Naive thymus-derived CD8-positive, alpha-beta T cell (primary cell): Measurements from ENCODE around the gene COMMD6. TPM values are rescaled to one million over a fixed set of nuclear protein-coding genes. Genes with fewer than 3 reads are reported as not detected.

ENCODE experiments used
- ATAC-seq, 2 donors: fragments of 150-1000 bp; cut with Tn5 transposase in 1 of 2; sonication (Bioruptor Pico), chemical (Tn5 transposase) in 1 of 2; 1 replicate in 1 of 2; 2 replicates in 1 of 2; pipeline ENCODE4 v1.10.0; 2021; ENCODE audit warnings: mild to moderate bottlenecking in 2 of 2, moderate library complexity in 2 of 2
- POLR2A ChIA-PET: fragments of 350-600 bp; sonication (Branson Sonifier 250); formaldehyde crosslinking; loops from one replicate; lab custom pipeline; 2021; ENCODE audit warnings: antibody characterized with exemption; lab: Charles Lee
- DNase-seq, 10 donors: peaks; one replicate each; pipeline versions ENCODE4 v3.0.0 to v3.0.0-alpha.2; 2020 to 2022
- H3K27ac Mint-ChIP-seq, 10 donors: one replicate each; pipeline ENCODE4 v1.8.0; 2020 to 2022; ENCODE audit warnings: mild to moderate bottlenecking in 10 of 10, mixed read lengths in 10 of 10, moderate library complexity in 4 of 10, inconsistent platforms in 1 of 10
- H3K27me3 Mint-ChIP-seq, 5 donors: one replicate each; pipeline ENCODE4 v1.8.0; 2021 to 2022; ENCODE audit warnings: mixed read lengths in 5 of 5
- H3K36me3 Mint-ChIP-seq, 3 donors: one replicate each; pipeline ENCODE4 v1.8.0; 2020 to 2022; ENCODE audit warnings: mixed read lengths in 3 of 3, mild to moderate bottlenecking in 2 of 3, inconsistent platforms in 1 of 3
- H3K4me1 Mint-ChIP-seq, 4 donors: one replicate each; pipeline ENCODE4 v1.8.0; 2021 to 2022; ENCODE audit warnings: mixed read lengths in 4 of 4
- H3K4me3 Mint-ChIP-seq, 10 donors: one replicate each; pipeline ENCODE4 v1.8.0; 2020 to 2022; ENCODE audit warnings: mild to moderate bottlenecking in 10 of 10, mixed read lengths in 10 of 10, moderate library complexity in 6 of 10, inconsistent platforms in 1 of 10
- H3K9me3 Mint-ChIP-seq, 9 donors: one replicate each; pipeline ENCODE4 v1.8.0; 2020 to 2022; ENCODE audit warnings: mixed read lengths in 9 of 9, mild to moderate bottlenecking in 3 of 9, inconsistent platforms in 1 of 9, moderate library complexity in 1 of 9
- polyA plus RNA-seq, 3 donors: library from polyadenylated mRNA; unstranded; fragments of 300-500 nt; fragmentation: Illumina TruSeq; gene quantifications; one replicate each; pipeline ENCODE4 v1.2.3, GENCODE V29; 2021
- total RNA-seq, 8 experiments: library from RNA in 2 of 8; stranded (reverse) in 2 of 8; gene quantifications; one replicate each; pipeline ENCODE4 v1.2.3 and lab custom pipeline; 2021 to 2026

The COMMD6 gene
- total and polyA plus RNA-seq, 5 experiments from 2014 or later, result 231 to 838 (median 627) TPM

DNA sequence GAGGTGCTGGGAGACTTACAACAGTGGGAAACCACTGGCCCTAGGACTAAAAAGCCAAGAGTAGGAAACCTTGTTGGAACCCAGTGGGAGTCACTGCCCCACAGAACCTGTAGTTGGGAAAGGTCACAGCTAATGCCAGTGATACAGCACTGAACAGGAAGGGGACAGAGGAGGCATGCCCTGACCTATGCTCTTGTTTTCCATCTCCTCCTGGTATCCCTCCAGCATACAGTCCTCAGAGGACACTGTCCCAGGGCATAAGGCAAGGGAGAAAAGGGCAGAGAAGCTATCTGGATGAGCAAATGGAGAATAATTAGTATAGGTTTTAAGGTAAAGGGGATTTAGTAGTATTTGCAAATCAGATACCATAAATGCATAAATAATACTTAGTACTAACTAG lies 44.5 kb downstream of the COMMD6 start:
- POLR2A ChIA-PET, result no interaction called here
- DNase-seq (no peak), ATAC-seq (no peak)
- Mint-ChIP-seq H3K36me3 (no peaks in the 10 kb centered on the region), H3K27me3 (peaks cover under 1 to 15% (median 4%) of the 10 kb centered on the region in 5 donors), H3K4me3 (no peak overlapping the region), H3K4me1 (peaks cover 0 to 5% (median 0%) of the 10 kb centered on the region in 4 donors), H3K9me3 (no peaks in the 10 kb centered on the region), H3K27ac (no peak overlapping the region)

DNA sequence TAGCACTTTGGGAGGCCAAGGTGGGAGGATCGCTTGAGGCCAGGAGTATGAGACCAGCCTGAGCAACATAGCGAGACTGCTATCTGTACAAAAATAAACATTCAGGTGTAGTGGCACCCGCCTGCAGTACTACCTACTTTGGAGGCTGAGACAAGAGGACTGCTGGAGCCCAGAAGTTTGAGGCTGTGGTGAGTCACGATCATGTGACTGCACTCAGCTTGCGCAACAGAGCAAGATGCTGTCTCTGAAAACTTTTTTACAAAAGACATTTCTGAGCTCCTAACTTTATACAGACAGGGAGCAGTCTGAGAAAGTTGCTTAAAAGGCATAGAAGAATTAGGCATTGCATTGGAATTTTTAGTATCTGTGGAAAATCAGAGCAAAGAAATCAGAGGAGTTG lies 45.3 kb downstream of the COMMD6 start:
- DNase-seq, result no peak
- H3K36me3 Mint-ChIP-seq, result no peaks in the 10 kb centered on the region
- no peak for ATAC-seq
- no peaks in the 10 kb centered on the region for H3K9me3 Mint-ChIP-seq
- H3K27ac Mint-ChIP-seq, result no peak overlapping the region
- H3K4me1 Mint-ChIP-seq, result peaks cover 0 to 5% (median 0%) of the 10 kb centered on the region in 4 donors
- peaks cover 7 to 17% (median 10%) of the 10 kb centered on the region in 5 donors for H3K27me3 Mint-ChIP-seq
- H3K4me3 Mint-ChIP-seq, result no peak overlapping the region
- POLR2A ChIA-PET, result no interaction called here

DNA sequence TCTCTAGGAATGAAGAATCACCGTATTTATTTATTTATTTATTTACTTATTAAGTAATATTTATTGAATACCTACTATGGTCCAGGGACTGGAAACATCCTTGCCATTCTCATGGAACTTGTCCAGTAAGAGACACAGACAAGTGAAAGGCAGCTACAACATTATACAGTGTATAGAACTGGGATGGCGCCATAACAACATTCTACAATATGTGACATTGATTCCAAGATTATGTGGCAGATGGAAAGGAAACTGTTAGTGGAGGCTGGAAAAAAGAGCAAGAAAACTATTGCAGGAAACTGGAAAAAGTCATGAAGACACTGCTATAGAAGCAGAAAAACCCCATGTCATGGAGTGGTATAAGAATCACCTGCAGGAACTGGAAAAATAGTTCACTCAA lies 46.3 kb downstream of the COMMD6 start:
- Mint-ChIP-seq H3K4me3 (no peak overlapping the region), H3K36me3 (no peaks in the 10 kb centered on the region), H3K27ac (no peak overlapping the region), H3K9me3 (no peaks in the 10 kb centered on the region), H3K27me3 (peaks cover 14 to 23% (median 18%) of the 10 kb centered on the region in 5 donors), H3K4me1 (peaks cover 0 to 11% (median 0%) of the 10 kb centered on the region in 4 donors)
- no peak for DNase-seq
- POLR2A ChIA-PET, result no interaction called here
- no peak for ATAC-seq

DNA sequence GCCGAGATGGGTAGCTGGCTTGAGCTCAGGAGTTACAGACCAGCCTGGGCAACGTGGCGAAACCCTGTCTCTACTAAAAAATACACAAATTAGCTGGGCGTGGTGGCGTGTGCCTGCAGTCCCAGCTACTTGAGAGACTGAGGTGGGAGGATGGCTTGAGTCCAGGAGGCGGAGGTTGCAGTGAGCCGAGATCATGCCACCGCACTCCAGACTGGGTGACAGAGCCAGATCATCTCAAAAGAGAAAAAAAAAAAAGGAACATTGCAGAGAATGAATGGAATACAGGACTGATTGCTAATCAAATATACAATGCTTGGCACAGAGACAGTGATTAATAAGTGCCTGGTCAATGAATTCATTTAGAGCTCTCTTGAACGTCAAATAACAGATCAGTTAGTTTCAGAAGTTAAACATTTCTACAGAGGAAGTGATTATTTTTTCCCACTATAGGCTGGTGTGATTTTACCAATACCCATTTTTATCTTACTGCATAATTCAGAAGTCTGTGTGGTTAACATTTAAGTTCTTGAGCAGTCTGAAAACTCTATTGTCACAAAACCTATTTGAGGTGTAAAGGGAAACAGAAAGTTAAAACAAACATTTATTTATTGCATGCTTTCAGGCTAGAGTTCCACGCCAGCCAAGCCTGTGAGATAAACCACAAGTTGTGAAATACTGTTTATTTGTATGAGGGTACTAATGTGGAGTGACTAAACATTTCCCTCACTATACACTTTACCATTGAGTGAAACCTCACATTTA lies 48.0 kb downstream of the COMMD6 start:
- no peaks in the 10 kb centered on the region for H3K9me3 Mint-ChIP-seq
- no peak for ATAC-seq
- no peak for DNase-seq
- H3K27ac Mint-ChIP-seq, result peak overlapping the region in 2 of 10 donors; percentile 11 to 18
- peak overlapping the region in 2 of 10 donors; percentile 24 to 40 for H3K4me3 Mint-ChIP-seq
- peaks cover 0 to 5% (median 0%) of the 10 kb centered on the region in 3 donors for H3K36me3 Mint-ChIP-seq
- H3K4me1 Mint-ChIP-seq, result peaks cover 0 to 11% (median 0%) of the 10 kb centered on the region in 4 donors
- POLR2A ChIA-PET, result no interaction called here
- peaks cover 23 to 38% (median 33%) of the 10 kb centered on the region in 5 donors for H3K27me3 Mint-ChIP-seq

DNA sequence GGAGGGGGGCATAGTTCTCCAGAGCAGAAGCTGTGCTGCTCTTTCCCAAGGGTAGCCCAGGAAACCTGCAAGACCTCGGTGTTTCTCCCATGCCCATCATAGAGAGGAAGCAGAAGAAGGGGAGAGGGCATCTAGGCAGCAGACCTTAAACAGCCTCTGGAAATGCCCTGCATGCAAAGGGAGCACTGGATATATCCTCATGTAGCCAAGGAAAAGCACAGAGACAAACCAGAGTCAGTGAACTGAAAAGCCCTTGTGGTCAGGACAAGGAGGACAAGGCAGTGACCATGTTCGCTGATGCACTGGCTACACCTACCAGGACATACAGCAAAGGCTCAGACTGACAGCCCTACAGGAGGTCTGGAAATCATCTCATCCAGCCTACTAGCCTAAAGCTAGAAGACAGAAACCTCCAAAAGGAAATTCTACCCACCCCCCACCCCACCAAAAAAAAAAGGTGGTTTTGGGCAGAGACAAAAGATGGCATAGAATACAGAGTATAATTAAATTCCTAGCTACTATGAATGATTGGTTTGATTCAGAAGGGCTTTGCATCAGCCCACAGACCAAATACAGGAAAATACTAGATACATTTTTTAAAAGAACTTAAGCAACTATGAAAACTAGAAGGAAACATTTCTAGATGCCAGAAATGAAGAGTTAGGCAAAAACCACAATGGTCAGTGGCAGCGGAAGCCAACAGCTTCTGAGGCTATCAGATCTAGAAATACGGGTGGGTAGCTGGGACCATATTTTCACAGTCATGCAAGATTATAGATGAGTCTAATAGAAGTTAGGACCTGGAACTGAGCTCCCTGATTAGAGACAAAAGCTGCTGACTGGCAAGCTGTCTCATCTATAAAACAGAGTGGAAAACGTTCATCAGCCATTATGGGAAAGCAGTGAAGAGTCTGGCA lies 51.2 kb downstream of the COMMD6 start:
- H3K4me1 Mint-ChIP-seq, result peaks cover 3 to 17% (median 6%) of the 10 kb centered on the region in 4 donors
- H3K4me3 Mint-ChIP-seq, result no peak overlapping the region
- H3K27ac Mint-ChIP-seq, result no peak overlapping the region
- no peaks in the 10 kb centered on the region for H3K9me3 Mint-ChIP-seq
- no peak for ATAC-seq
- peaks cover 25 to 64% (median 50%) of the 10 kb centered on the region in 5 donors for H3K27me3 Mint-ChIP-seq
- DNase-seq, result no peak
- peaks cover 0 to 5% (median 2%) of the 10 kb centered on the region in 3 donors for H3K36me3 Mint-ChIP-seq
- POLR2A ChIA-PET, result no interaction called here

DNA sequence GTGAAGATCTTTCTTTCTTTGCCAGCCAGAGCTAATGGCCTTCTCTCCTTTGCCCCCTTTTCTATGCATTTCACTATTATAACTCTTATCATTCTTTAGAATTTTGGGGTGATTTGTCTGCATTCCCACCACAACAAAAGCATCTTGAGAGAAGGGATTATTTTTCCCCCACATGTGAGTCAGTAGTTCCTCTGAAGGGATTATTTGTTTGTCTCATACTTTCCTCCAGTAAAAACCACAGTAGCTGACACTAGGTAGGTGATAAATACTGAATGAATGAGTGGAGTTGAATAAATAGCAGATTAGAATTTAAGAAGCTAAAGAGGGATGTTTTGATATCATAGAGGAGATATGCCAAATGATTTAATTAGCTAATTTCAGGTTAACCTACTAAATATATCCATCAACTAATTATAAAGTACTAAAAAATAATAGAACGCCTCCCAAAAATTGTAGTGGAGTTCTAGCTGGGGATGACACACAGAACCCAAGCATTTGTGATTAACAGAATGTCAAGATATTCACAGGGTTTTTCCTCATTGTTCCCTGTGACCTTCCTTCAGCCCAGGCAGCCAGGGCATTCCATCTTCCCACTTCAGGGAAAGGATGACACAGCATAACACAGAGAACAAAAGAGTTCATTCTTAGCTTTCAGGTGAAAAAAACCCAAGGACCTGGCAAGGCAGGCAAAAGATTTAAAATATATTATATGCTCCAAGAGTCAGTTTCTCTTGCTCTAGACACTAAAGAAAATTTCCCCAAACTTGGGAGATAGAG lies 52.2 kb downstream of the COMMD6 start:
- POLR2A ChIA-PET, result no interaction called here
- H3K36me3 Mint-ChIP-seq, result peaks cover 0 to 5% (median 2%) of the 10 kb centered on the region in 3 donors
- peaks cover 7 to 22% (median 14%) of the 10 kb centered on the region in 4 donors for H3K4me1 Mint-ChIP-seq
- no peak for ATAC-seq
- peaks cover 28 to 64% (median 54%) of the 10 kb centered on the region in 5 donors for H3K27me3 Mint-ChIP-seq
- no peak overlapping the region for H3K27ac Mint-ChIP-seq
- peak overlapping the region in 1 of 10 donors; percentile 26 for H3K4me3 Mint-ChIP-seq
- H3K9me3 Mint-ChIP-seq, result no peaks in the 10 kb centered on the region
- DNase-seq, result no peak

DNA sequence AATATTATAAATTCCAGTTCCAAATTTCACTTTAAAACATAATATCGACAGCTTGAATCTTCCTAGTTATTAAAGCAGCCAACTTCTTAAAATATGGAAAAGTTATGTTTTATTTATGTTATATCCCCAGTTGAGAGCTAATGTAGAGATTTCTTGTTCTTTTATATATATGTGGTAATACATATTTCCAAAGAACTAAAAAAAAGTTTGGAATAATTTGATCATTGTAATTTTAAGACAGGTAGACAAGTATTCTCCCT lies 54.9 kb downstream of the COMMD6 start:
- Mint-ChIP-seq H3K4me1 (peaks cover 7 to 21% (median 14%) of the 10 kb centered on the region in 4 donors), H3K4me3 (peak overlapping the region; percentile 88 to 100 (median 94)), H3K36me3 (peaks cover 0 to 5% (median 2%) of the 10 kb centered on the region in 3 donors), H3K27ac (peak overlapping the region in 1 of 10 donors; percentile 21), H3K27me3 (peaks cover 39 to 82% (median 72%) of the 10 kb centered on the region in 5 donors), H3K9me3 (no peaks in the 10 kb centered on the region)
- POLR2A ChIA-PET, result no interaction called here
- ATAC-seq, result no peak
- DNase-seq, result no peak

DNA sequence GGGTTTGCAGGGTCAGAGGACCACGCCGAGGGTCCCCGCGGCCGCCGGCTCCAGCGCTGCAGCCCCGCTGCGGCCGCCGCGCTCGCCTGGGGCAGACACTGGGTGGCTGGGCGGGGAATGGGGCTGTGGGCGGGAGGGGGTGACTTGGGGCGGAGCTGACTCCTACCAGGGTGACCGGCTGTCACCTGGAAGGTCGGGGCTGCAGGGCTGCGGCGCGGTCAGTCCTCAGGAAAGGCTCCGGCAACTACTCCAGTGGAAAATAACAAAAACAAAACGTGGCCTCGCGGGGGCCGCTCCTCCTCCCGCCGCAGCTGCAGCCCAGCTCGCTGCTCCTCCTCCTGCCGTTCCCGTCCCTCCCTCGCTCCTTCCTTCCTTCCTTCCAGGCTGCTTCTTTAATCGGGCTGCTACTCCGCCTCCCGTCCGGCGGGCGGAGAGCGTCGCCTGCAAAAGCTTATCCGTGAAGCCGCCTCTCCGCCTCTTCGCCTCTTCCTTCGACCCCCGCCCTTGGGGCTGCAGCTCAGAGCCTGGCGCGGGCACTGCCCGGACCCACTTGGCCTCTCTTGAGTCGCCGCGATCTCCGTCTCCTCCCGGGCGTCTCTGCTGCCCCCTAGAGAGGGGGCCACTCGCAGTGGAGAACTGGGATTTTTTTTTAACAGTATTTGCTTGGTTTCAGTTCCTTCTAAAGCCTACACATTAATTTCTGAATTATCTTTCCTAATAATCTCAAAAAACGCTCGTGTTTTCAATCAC lies 55.4 kb downstream of the COMMD6 start, which contains the start of gene TBC1D4:
Gene TBC1D4 (minus strand): TSS at position 100 of the 750 bp plus-strand sequence. CDS start 402 bp downstream, outside the sequence.
- Mint-ChIP-seq H3K27me3 (peaks cover 35 to 79% (median 68%) of the 10 kb centered on the region in 5 donors), H3K36me3 (peaks cover 0 to 5% (median 2%) of the 10 kb centered on the region in 3 donors), H3K27ac (peak within 1 kb of the TSS in 2 of 10 donors; percentile 21 to 70), H3K4me3 (peak within 1 kb of the TSS; percentile 88 to 100 (median 94)), H3K4me1 (peaks cover 7 to 21% (median 14%) of the 10 kb centered on the region in 4 donors), H3K9me3 (no peaks in the 10 kb centered on the region)
- DNase-seq (peak in 9 of 10 donors; percentile 6 to 69 (median 35)), ATAC-seq (peak; percentile 68 to 76)
- POLR2A ChIA-PET, result no interaction called here

DNA sequence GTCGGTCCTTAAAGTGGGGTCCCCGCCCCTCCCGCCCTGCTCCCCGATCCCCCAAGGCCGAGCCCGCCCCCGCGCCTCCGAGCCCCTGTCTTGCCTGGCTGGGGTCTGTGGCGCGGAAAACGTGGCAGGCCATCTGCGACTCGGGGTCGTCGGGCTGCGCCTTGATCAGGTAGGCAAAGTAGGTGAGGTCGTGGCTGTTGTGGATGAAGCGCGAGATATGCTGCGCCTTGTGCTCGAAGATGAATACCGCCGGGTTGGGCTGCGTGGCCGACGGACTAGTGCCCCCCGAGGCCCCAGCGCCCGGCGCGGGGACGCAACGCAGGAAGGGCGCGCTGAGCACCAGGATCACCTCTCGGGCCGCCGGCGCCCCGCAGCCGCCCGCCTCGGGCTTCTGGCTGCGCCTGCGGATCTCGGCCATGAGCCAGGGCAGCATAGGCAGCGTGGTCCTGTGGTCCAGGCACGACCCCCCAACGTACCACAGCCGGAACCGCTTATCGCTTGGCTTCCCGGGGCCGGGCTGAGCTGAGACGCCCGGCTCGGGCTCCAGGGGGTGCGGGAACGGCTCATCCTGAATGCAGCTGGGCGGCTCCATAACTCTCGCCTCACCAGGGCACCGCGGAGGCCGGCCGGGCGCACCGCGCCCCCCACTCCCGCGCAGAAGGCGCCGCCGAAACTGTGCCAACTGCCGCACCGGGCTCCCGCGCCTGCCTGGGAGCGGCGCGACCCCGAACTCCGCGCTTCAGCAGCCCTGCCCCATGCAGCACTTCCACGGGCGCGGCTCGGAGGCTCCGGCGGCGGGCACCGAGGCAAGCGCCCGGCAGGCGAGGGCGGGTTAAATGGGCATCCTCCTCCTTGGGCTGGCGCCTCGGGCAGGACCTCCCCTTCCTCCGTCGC lies 56.2 kb downstream of the COMMD6 start:
- peaks cover 31 to 71% (median 65%) of the 10 kb centered on the region in 5 donors for H3K27me3 Mint-ChIP-seq
- POLR2A ChIA-PET, result no interaction called here
- no peaks in the 10 kb centered on the region for H3K9me3 Mint-ChIP-seq
- DNase-seq (peak in 4 of 10 donors; percentile 17 to 28 (median 26)), ATAC-seq (peak; percentile 56 to 63)
- H3K4me3 Mint-ChIP-seq, result peak overlapping the region; percentile 52 to 94 (median 77)
- peaks cover 7 to 16% (median 14%) of the 10 kb centered on the region in 4 donors for H3K4me1 Mint-ChIP-seq
- no peak overlapping the region for H3K27ac Mint-ChIP-seq
- peaks cover 0 to 5% (median 2%) of the 10 kb centered on the region in 3 donors for H3K36me3 Mint-ChIP-seq

DNA sequence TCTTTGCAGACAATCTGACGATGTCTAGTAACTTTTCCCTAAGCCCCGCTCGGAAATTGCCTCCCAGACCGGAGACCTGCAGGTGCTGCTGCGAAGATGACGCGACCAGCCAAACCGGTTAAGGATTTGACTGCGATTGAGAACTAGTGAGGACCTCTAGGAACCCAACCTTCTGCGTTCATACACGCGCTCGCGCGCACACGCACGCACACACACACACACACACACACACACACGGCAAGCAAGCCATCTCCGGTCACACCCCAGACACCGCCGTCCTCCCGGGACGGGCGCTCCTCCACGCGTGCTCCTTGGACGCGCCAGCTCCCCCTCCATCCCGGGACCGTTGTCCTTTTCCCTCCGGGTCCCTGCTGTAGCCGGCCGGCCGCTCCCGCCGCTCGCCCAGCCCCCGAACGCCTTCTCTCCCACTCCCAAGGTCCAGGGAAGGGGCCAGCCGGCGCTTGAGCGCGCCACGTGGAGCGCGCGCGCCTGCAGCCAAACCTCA lies 56.9 kb downstream of the COMMD6 start:
- ATAC-seq, result peak; percentile 21 to 26
- no peak overlapping the region for H3K27ac Mint-ChIP-seq

More for the DNA sequence above, 56.9 kb downstream of the COMMD6 start:
- peaks cover 7 to 16% (median 14%) of the 10 kb centered on the region in 4 donors for H3K4me1 Mint-ChIP-seq
- H3K36me3 Mint-ChIP-seq, result peaks cover 0 to 2% (median 1%) of the 10 kb centered on the region in 3 donors
- POLR2A ChIA-PET, result no interaction called here
- peak overlapping the region; percentile 58 to 94 (median 80) for H3K4me3 Mint-ChIP-seq
- H3K27me3 Mint-ChIP-seq, result peaks cover 28 to 65% (median 59%) of the 10 kb centered on the region in 5 donors
- DNase-seq, result peak in 5 of 10 donors; percentile 6 to 63 (median 14)
- no peaks in the 10 kb centered on the region for H3K9me3 Mint-ChIP-seq
